GM19438 (cell line): ENCODE results near the gene IPPK.
"Not testable (repeated sequence)": the region's sequence is repeated elsewhere in the genome, so short reads cannot be mapped to it uniquely, and the experiment has no call there.

Experiments
- ATAC-seq: cut with Tn5 transposase; IDR thresholded peaks from one replicate; pipeline ENCODE4 v1.9.1; 2021; ENCODE audit warnings: low read depth; ENCODE audit not compliant: unreplicated experiment

Gene IPPK

GRCh38 chr9:92639791-92640271, 30.1 kb downstream of the IPPK start:
- ATAC-seq = no peak

DNA sequence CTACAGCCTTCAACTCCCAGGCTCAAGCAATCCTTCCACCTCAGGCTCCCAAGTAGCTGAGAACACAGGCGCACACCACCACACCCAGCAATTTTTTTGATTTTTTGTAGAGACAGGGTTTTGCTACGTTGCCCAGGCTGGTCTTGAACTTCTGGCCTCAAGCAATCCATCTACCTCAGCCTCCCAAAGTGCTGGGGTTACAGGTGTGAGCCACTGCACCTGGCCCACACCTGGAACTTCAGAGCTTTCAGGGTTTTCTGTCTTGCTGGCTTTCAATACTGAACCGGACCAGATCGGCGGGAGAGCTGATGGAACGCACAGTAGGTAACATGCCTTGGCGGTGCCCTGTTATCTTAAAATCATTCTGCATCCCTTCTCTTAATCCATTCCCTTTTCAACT, 30.8 kb downstream of the IPPK start:
- no peak for ATAC-seq

GRCh38 chr9:92638621-92639101, 31.3 kb downstream of the IPPK start:
- no peak for ATAC-seq

- ATAC-seq = no peak
Observed at GRCh38 chr9:92637886-92638620, 31.9 kb downstream of the IPPK start.

GRCh38 chr9:92637326-92637725, 32.6 kb downstream of the IPPK start:
- ATAC-seq = no peak

GRCh38 chr9:92636627-92637026, 33.3 kb downstream of the IPPK start:
- ATAC-seq = no peak

- no peak for ATAC-seq
Observed at GRCh38 chr9:92635760-92636159, 34.2 kb downstream of the IPPK start.

DNA sequence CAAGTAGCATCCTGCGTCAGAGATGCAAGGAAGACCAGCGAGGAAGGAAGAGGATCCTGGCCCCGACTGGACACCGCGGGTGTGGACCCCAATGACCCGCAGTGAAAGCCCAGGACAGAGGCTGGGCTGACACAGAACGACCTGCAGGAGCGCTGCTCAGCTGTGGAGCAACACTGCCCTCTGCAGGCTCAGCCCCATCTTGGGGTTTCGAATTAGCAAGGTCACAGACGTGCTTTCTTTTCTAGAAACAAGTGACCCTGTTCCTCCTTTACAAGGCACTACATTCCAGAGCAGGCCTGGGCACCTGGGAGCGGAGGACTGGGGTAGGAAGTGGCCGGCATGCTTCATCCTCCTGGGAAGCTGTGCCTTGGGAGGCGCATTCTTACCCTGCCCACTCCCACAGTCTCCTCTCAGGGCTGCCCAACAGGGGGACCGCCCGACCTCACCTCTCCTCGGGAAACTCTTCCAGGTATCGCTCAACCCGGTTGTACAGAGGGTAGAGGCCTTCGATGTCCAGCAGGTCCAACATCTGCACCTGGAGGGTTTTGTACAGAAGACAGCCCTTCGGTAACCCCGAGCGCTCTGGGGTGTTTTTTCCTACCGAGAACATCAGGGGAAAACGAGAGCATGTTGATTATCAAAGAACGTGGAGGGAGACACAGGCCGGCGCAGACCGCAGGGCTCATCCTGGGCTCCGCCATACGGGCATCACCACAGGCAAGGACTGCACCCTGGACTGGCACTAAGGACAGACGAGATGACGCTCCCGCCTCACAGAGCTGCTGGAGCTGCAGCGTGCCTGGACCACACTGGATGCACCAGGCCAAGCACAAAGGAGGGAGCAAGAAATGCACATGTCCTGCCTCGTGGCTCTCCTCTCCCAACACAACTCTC, 35.0 kb downstream of the IPPK start:
- ATAC-seq = no peak

DNA sequence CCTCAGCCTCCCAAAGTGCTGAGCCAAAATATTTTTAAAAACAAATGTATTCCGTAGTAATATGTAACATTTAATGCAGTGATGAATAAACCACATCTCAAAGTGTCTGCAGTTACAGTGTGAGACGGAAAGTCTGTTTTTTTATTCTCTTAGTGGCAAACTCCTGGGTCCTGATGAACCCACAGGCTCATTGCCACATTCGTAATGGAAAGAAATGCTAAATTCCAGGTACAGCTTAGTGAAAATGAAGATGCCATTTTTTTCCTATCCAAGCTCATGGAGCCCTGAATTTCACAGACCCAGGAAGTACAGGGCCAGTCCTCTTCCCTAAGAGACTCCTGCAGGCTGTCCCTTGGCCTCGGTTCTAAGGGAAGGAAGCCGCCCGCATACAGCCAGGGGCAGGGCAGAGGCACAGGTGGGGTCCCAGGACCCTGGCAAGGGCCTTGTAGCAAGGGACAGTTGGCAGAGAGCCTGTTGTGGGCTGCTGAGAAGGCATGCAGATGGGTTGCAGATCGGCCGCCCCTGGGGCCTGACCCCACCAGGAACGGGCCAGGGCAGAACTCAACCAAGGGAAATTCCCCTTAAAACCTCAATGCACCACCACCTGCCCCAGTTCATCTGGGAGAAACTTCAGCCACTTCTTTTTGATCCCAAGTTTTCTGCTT, 36.2 kb downstream of the IPPK start:
- ATAC-seq = no peak

GRCh38 chr9:92632641-92633040, 37.3 kb downstream of the IPPK start:
- no peak for ATAC-seq

DNA sequence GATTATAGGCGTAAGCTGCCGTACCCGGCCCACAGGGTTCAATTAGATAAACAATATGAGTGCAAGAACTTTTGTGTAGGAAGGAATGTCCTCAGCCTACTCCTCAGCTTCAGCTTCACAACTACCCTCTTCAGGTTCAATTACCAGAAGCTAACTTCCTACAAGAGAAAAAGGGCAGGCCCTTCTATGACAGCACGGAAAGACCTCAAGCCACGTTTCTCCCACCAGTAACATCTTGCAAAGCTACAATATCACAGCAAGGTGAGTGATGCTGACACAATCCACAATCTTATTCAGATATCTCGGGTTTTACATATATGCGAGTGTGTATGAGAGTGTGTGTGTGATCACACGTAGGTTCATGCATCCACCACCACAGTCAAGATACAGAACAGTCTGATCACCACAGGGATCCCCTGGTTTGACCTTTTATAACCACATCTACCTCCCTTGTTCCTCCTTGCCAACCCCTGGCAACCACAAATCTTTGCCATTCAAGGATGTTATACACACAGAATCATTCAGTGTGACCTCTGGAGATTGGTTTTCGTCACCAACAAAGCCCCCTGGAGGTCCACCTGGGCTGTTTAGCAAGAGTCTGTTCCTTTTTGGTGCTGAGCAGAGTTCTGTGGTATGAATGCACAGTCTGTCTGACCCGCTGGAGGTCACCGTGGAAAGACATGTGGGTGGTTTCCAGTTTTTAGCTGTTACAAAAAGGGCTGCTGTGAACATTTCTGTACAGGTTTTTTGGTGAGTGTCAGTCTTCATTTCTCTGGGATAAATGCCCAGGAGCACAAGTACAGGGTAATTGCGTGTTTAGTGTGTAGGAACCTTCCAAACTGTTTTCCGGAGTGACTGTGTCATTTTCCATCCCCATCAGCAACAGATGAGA, 38.2 kb downstream of the IPPK start:
- no peak for ATAC-seq

DNA sequence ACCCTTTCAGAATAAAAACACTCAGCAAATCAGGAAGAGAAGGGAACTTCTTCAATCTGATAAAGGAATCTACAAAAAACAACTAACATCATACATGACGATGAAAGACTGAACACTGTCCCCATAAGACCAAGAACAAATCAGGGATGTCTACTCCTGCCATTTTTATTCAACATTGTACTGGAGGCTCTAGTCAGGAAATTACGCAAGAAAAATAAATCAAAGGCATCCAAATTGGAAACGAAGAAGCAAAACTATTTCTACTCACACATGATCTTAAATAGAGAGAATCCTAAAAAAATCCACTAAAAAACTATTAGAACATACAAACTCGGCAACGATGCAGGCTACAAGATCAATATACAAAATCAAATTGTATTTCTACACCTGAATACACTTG, 42.3 kb downstream of the IPPK start:
- ATAC-seq = no peak

GRCh38 chr9:92626484-92626883, 43.4 kb downstream of the IPPK start:
- ATAC-seq = no peak

DNA sequence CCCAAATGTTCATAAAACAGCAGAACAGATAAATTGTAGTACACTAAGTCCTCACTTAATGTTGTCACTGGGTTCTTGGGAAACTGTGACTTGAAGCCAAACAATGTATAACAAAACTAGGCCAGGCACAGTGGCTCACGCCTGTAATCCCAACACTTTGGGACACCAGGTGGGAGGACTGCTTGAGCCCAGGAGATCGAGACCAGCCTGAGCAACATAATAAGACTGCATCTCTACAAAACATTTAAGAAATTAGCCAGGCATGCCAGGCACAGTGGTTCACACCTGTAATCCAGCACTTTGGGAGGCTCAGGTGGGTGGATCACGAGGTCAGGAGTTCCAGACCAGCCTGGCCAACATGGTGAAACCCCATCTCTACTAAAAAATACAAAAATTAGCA, 46.0 kb downstream of the IPPK start:
- ATAC-seq = not testable (repeated sequence)

GRCh38 chr9:92620845-92621244, 49.1 kb downstream of the IPPK start:
- no peak for ATAC-seq

DNA sequence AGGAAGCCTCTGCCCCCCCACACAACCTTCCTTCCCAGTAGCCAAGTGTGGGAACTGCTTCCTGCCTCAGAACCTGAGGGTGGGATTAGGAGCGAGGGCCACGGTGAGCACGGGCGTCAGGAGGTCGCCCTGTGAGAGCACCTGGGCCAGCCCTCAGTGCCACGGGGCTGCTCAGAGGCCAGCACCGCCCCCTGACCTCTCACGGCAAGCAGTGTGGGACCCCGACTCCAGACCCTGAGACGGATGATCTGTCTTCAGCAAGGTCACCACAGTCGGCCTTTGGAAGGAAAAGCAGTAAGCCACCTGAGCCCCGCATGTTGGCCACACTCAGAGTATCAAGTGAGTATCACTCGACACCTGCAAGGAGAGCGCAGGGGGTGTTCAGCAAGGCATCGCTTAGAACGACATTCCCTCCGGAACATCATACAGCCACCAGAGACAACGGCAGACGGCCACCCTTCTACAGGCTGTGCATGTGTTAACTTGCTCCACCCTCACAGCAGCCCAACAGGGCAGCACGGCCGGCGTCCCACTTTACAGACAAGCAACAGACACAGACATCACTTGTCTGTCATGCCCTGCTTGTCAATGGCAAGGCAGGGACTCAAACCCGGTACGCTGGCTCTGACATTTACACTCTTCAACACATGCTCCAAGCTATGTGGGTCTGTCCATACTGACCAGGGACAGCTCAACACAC, 50.2 kb downstream of the IPPK start:
- no peak for ATAC-seq

GRCh38 chr9:92618633-92619225, 51.2 kb downstream of the IPPK start:
- ATAC-seq = no peak

GRCh38 chr9:92617951-92618510, 51.9 kb downstream of the IPPK start:
- ATAC-seq = no peak
